Panc1 (cell line): ENCODE data around the gene STXBP3.

ENCODE experiments used
- TCF7L2 ChIP-seq: IDR thresholded peaks from 2 replicates; pipeline ENCODE4 v1.6.1; 2011; ENCODE audit warnings: mild to moderate bottlenecking, low read depth, low read length, inconsistent platforms
- TF ChIP-seq, protein P1 (sequence below): fragments of 450-650 bp; IDR thresholded peaks from 2 replicates; pipeline ENCODE4 v1.5.1; 2017; ENCODE audit warnings: mild to moderate bottlenecking

- TF ChIP-seq TCF7L2 = no peak
- TF ChIP-seq, protein P1, sequence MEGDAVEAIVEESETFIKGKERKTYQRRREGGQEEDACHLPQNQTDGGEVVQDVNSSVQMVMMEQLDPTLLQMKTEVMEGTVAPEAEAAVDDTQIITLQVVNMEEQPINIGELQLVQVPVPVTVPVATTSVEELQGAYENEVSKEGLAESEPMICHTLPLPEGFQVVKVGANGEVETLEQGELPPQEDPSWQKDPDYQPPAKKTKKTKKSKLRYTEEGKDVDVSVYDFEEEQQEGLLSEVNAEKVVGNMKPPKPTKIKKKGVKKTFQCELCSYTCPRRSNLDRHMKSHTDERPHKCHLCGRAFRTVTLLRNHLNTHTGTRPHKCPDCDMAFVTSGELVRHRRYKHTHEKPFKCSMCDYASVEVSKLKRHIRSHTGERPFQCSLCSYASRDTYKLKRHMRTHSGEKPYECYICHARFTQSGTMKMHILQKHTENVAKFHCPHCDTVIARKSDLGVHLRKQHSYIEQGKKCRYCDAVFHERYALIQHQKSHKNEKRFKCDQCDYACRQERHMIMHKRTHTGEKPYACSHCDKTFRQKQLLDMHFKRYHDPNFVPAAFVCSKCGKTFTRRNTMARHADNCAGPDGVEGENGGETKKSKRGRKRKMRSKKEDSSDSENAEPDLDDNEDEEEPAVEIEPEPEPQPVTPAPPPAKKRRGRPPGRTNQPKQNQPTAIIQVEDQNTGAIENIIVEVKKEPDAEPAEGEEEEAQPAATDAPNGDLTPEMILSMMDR = peak; percentile 13; the same call in 1 of the 2 replicates
These were observed 37.5 kb upstream of the STXBP3 start for GRCh38 chr1:108708691-108709660.
